HG03139 (cell line): Measurements from ENCODE around the gene KAT6B.
A peak's percentile ranks its signal among the peaks of the same experiment; 100 is the strongest.
"Not testable (repeated sequence)": the region's sequence is repeated elsewhere in the genome, so short reads cannot be mapped to it uniquely, and the experiment has no call there.

Experiments used
- ATAC-seq: cut with Tn5 transposase; IDR thresholded peaks from one replicate; pipeline ENCODE4 v1.9.1; 2021; ENCODE audit not compliant: unreplicated experiment

KAT6B gene

DNA sequence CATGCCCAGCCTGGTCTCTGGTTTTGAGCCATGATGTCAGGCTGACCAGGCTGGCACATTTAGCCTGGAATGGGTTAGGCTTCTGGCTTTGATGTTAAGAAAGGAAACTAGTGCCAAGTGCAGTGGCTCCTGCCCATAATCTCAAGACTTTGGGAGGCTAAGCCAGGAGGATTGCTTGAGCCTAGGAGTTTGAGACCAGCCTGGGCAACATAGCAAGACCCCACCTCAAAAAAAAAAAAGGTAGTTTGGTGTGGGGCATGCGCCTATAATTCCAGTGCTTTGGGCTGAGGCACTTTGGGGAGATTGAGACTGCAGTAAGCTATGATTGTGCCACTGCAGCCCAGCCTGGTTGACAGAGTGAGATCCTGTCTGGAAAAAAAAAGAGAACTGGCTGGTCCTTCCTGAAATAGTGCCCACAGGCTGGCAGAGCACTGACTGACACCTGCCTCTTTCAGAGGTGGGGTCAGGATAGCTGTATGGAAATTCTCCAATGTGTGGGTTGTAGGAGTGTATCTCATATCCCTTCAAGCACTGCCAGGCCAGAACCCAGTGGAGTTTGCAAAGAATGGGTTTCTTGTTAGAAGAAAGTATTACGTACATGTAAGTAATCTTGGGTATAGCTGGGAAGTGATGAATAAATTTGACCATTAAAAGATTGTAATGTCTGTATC is 61.3 kb downstream of the KAT6B start:
- no peak for ATAC-seq

DNA sequence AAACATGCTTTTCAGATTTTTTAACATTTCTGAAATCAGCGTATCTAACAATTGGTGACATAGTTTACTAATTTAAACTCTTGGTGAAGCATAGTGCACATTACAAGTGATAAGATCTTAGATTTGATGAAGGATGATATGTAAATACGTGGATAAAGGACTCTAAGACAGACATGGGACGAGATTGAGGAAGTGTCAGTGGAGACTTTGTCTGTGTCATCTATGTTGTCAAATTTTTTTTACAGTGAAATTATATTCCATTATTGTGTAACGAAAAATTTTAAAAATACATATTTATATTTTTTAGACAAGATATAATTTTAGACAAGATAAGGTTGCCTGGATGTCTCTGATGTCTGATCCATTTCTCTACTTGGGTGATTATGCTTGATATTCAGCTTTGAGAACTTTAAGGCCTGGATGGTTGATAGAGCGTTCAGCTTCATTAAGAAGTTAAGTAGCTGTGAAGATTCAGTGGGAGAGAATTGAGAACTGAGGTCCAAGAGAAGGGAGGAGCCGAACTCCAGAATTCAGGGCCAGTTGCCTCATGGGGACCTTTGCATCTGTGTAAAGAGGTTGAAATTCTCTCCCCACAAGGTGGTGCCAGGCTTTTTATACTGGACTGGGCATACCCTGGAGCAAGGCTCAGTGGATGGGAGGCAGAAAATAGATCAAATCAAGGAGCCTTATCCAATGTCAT is 62.7 kb downstream of the KAT6B start:
- no peak for ATAC-seq

GRCh38 chr10:74889662-74889998 is 63.2 kb downstream of the KAT6B start:
- no peak for ATAC-seq

DNA sequence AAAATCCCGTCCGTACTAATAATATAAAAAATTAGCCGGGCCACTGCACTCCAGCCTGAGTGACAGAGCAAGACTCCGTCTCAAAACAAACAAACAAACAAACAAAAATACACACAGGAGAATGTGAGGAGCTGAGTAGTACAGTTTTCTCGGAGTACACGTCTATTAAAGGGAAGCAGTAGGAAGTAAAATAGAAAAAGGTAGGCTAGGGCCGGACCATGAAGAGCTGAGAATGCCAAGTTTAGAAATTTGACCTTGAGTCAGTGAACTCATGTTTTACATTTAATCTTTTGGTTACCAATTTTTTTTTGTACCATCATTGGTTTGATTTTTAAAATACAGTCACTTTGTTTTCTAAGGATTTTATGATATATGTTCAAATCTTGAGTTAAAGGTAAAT is 64.1 kb downstream of the KAT6B start:
- ATAC-seq: no peak

DNA sequence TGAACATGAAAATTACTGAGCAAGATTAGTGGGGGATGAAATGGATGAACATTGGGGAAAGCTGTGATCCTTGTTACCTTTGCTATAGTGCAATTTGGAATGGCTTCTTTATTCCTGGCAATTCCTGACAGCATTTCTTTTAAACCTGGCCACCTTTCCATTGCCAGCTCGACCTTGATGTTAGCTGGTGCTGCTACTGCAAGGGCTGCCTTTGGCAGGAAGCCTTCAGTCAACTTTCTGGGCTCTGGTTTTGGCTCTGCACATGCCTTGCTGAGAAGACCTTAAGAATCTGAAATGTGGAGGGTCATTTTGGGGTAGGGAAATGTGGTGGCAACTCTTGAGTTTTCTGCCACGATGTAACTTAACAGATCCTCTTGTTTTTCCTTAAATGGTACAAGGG is 64.7 kb downstream of the KAT6B start:
- ATAC-seq: no peak

DNA sequence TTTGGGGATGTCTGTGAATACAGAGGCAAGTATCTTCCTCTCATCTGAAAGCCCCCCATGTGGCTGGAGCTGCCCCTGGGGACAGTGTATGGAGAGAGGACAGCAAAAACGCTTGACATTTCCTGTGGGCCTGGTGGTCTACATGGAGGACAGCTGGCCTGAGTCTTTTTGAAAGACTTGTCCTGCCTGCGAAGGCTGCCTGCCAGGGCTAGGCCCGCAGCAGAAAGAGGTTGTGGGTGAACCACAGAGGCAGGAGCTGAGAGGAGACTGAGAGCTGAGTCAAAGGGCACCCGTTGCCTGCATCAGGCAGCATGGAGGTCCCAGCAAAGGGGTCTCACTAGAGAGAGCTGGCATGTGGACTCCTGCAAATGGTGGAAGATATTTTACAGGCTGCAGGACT is 66.4 kb downstream of the KAT6B start:
- ATAC-seq: no peak

DNA sequence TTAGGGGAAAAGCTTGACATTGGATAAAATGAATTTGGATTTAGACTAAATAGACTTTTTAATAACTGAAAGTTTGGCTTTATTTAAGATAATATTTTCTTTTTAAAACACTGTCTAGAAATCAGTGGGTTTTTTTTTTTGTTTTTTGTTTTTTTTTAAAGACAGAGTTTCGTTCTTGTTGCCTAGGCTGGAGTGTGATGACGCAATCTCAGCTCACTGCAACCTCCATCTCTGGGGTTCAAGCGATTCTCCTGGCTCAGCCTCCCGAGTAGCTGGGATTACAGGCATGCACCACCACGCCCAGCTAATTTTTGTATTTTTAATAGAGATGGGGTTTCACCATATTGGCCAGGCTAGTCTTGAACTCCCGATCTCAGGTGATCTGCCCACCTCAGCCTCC is 66.9 kb downstream of the KAT6B start:
- ATAC-seq: not testable (repeated sequence)

DNA sequence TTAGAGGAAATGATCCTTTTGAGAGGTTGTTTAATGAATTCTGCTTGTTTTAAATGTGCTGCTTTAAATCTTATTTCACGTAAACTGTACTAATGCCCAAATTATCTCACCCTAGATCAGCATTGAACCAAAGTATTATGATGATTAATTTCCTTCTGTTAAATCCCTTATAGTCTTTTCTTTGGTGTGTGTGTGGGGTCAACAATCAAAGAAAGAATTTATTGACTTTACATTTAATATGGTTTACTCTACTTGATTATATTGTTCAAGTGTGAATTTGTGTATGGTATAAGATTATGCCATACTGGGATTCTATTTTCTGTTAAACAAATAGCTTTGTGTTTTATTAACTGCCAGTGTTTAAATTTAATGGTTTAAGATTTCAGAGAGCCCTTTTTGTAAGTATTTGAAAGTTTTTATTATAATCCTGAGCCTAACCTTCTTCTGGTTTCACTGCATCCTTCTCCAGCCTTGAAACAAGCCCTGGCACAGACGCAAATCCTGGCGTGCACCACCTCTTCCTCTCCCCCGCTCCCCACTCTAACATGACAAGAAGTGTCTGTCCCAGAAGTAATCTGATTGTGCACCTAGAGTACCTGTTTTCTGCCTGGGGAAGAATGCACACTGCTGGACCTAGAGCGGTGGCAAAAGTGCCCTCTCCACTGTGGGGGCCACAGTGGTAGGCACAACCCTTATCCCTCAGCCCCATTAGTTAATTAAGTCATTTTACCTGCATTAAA is 70.6 kb downstream of the KAT6B start:
- no peak for ATAC-seq

DNA sequence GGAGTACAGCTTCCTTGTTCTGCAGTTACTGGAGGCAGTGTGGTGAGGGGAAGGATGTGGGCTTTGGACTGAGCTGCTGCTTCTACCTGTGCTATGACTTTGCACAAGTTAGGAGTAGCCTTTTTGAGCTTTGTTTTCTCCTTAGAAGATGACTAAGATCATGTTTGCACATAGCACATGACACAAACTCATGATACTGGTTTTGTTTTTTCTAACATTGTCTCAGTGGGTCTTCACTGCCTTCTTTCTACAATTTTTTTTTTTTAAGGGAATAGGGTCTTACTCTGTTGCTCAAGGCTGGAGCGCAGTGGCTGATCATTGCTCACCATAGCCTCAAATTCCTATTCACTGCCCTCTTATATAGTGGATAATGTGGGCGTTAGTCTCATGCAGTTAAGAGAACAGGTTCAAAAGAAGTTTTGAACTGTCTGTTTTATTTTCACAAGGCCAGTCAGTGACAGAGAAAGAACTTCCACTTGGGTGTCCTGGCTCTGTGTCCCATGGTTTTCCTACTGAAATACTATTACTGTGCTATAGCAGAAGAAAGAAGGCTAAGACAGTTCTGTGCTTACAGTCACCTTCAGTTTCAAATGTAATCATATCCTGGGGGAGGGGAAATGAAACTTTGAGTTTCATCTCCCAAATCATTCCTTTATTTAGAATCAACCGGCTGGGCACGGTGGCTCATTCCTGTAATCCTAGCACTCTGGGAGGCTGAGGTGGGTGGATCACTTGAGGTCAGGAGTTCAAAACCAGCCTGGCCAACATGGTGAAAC is 72.0 kb downstream of the KAT6B start:
- no peak for ATAC-seq

GRCh38 chr10:74900297-74900696 is 73.9 kb downstream of the KAT6B start:
- ATAC-seq: peak; percentile 57

DNA sequence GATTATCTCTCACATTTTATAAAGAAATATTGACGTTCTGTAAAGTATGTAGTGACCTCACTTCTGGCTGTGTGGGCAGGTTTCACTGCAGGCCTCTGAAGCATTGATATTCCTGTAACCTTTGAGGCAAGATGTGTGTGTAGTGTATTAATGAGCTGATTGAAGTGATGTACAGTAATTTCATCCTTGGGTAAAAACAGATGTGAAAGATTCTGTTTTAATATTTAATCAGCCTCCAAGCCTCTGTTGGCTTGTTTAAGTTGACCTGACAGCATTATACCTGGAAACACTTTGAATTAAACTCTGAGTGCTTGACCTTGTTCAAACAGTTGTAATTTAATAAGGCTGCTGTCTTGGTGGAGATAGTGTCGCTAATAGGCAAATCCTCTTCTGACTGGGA is 74.9 kb downstream of the KAT6B start:
- no peak for ATAC-seq

- no peak for ATAC-seq
Observed at GRCh38 chr10:74901867-74902450, 75.6 kb downstream of the KAT6B start.

- no peak for ATAC-seq
Observed at GRCh38 chr10:74903491-74903890, 77.1 kb downstream of the KAT6B start.

GRCh38 chr10:74906611-74907198 is 80.3 kb downstream of the KAT6B start:
- no peak for ATAC-seq

DNA sequence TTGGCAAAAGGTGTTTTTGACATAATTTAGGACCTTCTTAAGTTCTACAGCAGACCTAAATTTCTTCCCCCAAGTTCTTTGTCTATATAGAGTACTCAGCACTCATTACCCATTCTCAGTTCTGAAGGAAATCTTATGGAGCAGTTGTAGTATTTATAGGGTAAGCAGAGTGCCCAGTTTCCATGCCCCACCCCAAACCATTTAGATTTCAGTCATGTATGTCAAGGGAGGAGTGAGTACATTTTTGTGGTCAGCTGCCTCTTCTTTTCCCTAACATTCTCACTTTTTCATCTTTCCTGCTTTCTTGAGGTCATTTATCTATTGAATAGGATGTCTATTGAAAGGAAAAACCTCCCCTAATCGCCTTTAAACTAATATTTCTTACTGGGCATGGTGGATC is 83.3 kb downstream of the KAT6B start:
- no peak for ATAC-seq

GRCh38 chr10:74910241-74910975 is 84.0 kb downstream of the KAT6B start:
- ATAC-seq: no peak

DNA sequence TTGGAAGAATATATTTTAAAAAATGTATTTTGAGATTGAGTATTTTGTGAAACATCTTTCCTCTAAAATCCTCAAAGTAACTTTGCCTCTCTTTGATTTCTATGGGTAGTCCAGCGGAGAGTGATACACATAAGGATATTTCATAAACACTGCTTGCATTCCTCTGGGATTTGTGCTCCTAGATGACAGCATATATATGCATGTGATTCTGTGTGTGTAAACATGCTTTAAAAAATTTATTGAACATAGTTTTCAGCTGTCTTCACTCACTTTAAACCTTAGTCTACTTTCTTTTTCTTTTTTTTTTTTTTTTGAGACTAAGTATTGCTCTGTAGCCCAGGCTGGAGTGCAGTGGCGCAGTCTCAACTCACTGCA is 84.6 kb downstream of the KAT6B start:
- ATAC-seq: no peak

GRCh38 chr10:74912182-74912581 is 85.8 kb downstream of the KAT6B start:
- no peak for ATAC-seq

DNA sequence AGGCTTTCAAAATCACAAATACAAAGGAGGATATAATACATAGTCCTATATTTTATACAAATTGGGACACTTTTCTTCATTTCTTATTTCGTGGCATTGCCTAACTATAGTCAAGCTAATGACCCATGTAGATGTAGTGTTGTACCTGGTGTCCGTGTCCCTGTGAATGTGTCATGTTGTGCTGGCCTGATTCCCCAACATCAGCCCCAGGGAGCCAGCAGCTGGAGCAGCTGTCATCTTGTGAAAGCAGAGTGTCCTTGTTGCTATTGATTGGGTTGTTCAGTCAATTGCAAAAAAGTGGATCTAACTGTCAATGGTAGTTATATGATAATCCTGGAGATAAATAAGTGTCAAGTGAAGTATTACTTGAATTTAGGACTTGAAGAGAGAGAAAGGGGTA is 86.3 kb downstream of the KAT6B start:
- no peak for ATAC-seq

DNA sequence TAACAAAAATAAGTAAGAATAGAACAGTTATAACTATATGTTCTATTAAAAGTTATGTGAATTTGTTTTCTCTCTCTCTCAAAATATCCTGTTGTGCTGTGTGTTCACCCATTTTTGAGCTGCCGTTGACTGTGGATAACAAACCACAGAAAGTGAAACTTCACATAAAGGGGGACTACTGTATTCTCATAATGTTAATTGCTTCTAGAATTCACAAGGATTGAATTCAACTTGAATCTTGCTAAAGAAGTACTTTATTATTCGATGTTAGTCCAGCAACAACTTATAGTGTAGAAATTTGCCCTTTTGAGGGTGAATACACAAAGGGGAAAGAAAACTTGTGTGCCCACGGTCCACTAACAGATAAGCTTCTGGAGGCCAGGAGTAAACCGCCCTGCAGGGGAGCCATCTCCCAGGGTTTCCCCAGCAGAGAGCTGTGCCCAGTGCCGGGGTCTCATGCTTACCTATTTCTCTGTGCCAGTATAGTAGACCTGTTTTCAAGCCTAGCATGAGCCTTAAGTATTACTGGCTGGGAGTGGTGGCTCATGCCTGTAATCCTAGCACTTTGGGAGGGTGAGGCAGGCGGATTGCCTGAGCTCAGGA is 87.1 kb downstream of the KAT6B start:
- no peak for ATAC-seq
